Gastroesophageal sphincter (tissue), 3 donors: ENCODE measurements around the gene SCD.

Source experiments
- POLR2A ChIP-seq, 2 donors: fragments of 450-650 bp; IDR thresholded peaks; one replicate each; pipeline ENCODE4 v1.6.1; 2017; ENCODE audit warnings: antibody characterized with exemption in 2 of 2, mild to moderate bottlenecking in 2 of 2, moderate library complexity in 1 of 2
- POLR2AphosphoS5 ChIP-seq: sonication (generic); formaldehyde crosslinking; IDR thresholded peaks from one replicate; pipeline ENCODE4 v1.6.1; 2017; ENCODE audit warnings: antibody characterized with exemption
- TF ChIP-seq, protein P1 (sequence below), 4 experiments: fragments of 200-600 bp in 2 of 4; fragments of 450-650 bp in 2 of 4; sonication (generic) in 1 of 4; IDR thresholded peaks; one replicate each; pipeline ENCODE4 v1.5.1; 2017 to 2019; ENCODE audit warnings: antibody characterized with exemption in 4 of 4, mild to moderate bottlenecking in 2 of 4, moderate library complexity in 2 of 4

DNA sequence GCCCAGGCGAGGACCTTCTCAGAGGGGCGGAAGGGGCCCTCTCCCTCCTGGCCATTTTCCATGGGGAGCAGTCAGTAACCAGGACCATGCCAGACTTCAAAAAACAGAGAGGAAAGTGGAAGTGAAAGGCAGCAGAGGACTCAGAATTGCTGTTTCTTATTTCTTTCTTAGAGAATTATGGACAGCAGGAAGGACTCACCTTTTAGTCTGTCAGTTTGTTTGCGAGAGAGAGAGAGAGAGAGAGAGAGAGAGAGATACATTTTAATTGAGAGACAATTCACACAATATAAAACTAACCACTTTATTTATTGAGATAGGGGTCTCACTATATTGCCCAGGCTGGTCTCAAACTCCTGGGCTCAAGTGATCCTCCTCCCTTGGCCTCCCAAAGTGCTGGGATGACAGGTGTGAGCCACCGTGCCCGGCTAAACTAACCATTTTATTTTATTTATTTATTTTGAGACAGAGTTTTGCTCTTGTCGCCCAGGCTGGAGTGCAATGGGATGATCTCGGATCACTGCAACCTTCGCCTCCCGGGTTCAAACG is 24.5 kb downstream of the SCD start:
- TF ChIP-seq, protein P1, sequence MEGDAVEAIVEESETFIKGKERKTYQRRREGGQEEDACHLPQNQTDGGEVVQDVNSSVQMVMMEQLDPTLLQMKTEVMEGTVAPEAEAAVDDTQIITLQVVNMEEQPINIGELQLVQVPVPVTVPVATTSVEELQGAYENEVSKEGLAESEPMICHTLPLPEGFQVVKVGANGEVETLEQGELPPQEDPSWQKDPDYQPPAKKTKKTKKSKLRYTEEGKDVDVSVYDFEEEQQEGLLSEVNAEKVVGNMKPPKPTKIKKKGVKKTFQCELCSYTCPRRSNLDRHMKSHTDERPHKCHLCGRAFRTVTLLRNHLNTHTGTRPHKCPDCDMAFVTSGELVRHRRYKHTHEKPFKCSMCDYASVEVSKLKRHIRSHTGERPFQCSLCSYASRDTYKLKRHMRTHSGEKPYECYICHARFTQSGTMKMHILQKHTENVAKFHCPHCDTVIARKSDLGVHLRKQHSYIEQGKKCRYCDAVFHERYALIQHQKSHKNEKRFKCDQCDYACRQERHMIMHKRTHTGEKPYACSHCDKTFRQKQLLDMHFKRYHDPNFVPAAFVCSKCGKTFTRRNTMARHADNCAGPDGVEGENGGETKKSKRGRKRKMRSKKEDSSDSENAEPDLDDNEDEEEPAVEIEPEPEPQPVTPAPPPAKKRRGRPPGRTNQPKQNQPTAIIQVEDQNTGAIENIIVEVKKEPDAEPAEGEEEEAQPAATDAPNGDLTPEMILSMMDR (IDR thresholded peaks at IDR 0.05): no peak
- TF ChIP-seq POLR2A (IDR thresholded peaks at IDR 0.05) (no peak), POLR2AphosphoS5 (no peak)
